DOHH2 (cell line): ENCODE data around the gene RNF4.

Experiments
- CTCF ChIP-seq: fragments of 200-600 bp; sonication (generic); IDR thresholded peaks from one replicate; pipeline ENCODE4 v1.5.1; 2014; ENCODE audit warnings: antibody characterized with exemption, mild to moderate bottlenecking, low read depth, low read length; ENCODE audit not compliant: poor library complexity, severe bottlenecking
- EZH2phosphoT487 ChIP-seq: fragments of 200-600 bp; sonication (generic); IDR thresholded peaks from 2 replicates; pipeline ENCODE4 v1.6.1; 2017; ENCODE audit warnings: borderline replicate concordance, mild to moderate bottlenecking, antibody characterized with exemption, low read length, moderate library complexity, mixed read lengths

GRCh38 chr4:2545321-2546013, 76.6 kb downstream of the RNF4 start:
- TF ChIP-seq CTCF (no peak), EZH2phosphoT487 (no peak)
